SH-SY5Y (cell line): ENCODE data around the gene ECE1.
A peak's percentile ranks its signal among the peaks of the same experiment; 100 is the strongest.

Source experiments
- GATA2 ChIP-seq: IDR thresholded peaks from 2 replicates; pipeline ENCODE4 v1.6.1; 2011; ENCODE audit warnings: mild to moderate bottlenecking, low read depth, low read length
- GATA3 ChIP-seq: IDR thresholded peaks from 2 replicates; pipeline ENCODE4 v1.6.1; 2011; ENCODE audit warnings: low read depth, mild to moderate bottlenecking, low read length, moderate library complexity

The ECE1 gene

DNA sequence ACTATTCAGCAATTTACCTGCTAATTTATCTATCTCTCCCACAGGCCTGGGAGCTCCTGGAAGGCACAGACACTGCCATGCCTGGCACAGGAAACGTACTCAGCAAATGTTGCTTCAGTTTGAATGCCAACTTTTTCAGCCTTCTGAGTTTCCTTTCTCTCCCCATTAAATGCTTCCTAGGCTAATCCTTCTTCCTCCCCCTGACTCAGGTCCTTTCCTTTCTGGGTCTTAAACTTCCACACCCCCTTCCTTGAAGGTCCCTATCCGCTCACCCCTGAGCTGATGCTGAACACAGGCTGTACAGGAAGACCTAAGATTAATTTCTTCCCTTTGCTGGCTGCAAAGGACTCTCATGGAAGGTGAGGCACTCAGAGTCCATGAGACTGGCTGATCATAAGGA lies 40.3 kb upstream of the ECE1 start:
- no peak for TF ChIP-seq GATA2
- no peak for TF ChIP-seq GATA3

DNA sequence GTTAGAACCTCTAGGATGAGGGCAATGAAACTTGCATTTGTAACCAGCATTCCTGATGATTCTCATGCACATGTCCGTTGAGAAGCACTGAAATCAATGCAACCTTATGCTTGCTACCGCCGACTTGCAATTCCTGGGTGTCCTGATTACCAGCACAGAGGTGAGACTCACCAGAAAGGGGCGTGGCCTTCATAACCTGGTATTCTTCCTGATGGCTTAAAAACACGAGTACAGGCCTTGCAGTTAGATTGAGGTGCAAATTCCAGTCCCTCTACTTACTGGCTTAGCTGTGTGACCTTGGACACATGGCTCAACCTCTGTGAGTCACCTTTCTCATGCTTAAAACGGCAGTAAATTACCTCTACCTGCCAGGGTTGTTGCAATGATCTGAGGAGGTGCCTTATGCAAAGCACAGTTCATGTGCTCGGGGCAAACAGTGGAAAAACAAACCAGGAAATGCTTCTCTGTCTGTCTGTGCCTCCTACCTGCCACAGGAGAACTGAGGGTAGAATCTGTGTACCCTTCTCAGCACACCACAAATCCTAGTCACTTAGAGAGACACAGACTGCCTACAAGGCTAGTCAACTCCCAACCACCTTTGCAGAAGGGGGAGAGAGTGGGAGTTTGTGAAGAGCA lies 39.1 kb upstream of the ECE1 start:
- no peak for TF ChIP-seq GATA2

DNA sequence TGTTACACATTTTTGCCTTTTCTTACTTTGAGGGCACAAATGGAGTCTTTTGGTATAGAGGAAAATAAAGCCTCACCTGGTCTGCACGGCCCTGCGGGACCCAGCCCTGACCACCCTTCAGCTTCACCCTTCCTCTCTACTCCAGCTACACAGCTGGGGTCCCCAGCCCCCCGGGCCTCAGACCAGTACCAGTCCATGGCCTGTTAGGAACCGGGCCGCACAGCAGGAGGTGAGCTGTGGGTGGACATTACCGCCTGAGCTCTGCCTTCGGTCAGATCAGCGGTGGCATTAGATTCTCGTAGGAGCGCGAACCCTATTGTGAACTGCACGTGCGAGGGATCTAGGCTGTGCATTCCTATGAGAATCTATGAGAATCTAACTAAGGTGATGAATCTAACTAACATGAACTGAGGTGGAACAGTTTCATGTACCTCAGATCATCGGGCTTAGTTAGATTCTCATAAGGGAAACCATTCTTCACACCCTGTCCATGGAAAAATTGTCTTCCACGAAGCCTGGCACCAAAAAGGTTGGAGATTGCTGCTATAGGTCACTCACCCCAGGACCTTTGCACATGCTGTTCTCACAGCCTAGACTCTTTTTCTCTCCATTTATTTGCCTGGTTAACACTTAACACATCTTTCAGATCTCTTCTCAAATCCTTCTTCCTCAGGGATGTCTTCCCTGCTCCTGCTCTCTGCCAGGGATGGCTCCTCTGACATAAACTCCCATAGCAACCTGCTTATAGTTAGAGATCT lies 37.5 kb upstream of the ECE1 start:
- TF ChIP-seq GATA2 (no peak), GATA3 (no peak)

DNA sequence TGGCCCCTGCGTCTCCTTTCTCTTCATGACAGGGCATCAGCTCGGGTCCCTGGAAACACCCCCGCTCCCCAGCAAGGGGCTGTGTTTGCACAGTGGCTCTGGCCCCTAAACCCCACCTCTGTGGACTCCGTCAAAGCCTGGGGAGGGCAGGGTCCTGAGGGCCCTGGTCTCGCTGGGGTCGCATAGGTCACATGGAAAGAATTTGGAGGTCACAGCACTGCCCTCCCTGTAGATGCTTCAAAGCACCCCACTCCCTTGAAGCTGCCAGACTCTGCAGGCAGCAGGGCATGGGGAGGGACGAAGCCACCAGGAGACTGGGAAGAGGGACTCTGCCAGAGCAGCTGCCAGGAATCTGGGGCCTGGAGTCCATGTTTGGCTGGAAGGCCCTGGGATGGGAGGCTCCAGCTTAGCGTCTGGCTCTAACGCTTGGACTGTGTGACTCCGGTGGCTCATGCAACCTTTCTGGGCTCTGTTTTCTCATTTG lies 36.6 kb upstream of the ECE1 start:
- TF ChIP-seq GATA3: no peak
- no peak for TF ChIP-seq GATA2

DNA sequence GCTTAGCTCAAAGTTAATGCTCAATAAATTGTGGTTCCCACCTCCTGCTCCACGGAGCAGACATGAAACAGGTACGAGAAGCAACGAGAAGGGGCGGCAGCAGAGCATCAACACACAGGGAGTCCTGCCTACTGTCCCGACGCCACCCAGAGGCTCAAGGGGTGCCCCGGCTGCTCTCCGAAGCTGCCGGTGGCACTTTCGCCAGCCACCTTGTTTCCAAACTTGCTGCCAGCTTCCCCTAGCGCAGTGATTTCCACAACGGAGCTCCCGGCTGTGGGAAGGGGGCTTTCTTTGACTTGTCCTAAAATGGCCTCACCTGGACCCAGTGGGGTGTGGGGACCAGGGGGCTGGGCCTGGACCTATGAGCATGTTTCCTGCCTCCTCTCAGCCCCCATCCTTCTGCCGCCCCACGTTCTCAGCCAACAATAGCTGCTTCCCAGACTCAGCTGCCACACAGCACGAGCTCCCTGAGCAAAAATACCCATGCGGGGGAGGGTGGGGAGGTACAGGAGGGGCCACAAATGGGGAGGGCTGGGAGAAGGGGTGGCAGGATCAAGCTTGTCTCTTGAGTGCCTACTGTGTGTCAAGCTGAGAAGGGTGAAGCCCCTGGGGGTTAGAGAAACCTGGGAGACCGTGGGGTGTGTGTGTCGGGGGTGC lies 35.6 kb upstream of the ECE1 start:
- TF ChIP-seq GATA3 (no peak), GATA2 (no peak)

DNA sequence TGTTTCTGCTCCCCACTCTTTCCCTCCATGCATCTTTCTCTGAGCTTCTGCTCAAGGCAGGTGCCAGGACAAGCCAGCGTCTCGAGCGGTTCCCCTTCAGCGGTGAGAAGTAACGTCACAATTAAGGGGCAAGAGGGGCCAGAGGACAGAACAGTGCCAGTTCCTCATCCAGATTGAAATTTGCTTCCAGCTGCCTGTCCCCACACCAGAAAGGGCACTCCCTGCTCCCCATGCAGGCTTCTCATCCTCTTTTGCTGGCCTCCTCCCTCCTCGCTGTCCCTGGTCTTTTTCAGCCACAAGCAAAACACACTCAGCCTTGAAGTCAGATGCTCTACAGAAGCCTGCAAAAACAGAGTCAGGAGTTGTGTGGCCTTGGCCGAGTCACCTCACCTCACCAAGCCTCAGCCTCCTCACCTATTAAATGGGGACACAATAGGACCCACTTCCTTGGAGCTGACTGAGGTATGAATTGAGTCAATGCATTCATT lies 35.0 kb upstream of the ECE1 start:
- TF ChIP-seq GATA2: no peak

DNA sequence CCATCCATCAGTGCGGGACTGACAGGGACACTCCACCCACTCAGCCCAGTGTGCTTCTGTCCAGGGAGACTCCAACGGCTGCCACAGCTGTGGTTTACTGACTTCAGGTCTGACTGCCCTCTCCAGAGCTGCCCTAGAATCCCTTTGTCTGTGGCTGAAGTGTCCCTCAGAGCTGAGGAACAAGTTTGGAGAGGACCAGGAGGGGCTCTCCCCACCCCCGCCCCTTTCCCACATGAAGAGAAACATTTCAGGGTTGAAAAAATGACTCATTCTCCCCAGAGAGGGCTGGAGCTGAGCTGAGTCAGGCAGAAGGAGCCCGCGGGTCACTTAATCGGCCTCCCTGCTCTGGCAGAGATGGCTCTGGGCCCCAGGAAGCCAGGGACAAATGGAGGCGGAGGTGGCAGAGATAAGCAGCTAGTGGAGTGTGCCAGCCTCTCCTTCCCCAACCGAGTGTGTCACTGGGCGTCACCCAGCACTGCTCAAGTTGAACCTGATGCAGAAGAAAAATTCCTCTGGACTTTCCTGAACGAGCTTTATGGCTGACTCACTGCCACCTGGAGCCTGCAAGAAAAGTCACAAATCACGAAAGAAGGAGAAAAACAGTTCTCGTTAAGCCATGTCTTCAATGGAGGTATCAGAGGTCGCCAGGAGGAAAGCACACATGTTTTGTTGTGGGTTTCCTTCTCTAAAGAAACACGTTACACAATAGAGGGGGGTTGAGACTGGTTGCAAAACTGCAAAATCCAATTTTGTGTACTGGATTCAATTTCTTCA lies 34.3 kb upstream of the ECE1 start:
- TF ChIP-seq GATA3 (no peak), GATA2 (peak; percentile 71)

DNA sequence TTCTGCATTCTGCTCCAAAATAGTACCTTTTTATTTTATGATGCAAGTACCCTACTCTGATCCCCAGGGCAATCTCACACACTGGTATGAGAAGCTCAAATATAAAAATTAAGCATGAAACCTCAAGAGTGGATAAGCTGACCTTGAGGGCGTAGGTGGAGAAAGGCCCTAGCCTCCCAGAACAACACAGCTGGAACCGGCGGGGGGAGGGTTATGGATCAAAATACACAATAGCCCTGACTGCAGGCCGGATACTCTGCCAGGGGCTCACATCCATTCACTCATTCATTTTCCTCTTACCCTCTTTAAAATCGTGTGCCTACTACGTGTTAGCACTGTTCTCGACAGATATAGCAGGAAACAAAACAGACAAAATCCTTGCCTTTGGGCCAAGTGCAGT lies 32.8 kb upstream of the ECE1 start:
- TF ChIP-seq GATA2: no peak
- no peak for TF ChIP-seq GATA3

DNA sequence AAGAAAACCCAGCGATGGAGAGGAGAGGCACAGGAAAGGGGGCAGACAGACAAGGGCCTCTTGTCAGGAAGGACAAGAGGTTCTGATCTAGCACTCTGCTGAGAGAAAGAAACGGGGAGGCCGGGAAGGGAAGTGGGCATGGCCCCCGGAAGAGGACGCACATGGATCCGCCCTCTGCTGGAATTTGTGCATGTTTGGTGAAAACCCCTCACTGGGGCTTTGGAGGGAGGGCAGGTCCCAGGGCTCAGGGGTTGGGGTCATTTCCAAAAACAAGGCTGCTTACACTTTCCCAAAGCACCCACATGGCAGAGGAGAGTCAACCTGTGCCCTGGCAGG lies 32.4 kb upstream of the ECE1 start:
- no peak for TF ChIP-seq GATA2
- no peak for TF ChIP-seq GATA3

DNA sequence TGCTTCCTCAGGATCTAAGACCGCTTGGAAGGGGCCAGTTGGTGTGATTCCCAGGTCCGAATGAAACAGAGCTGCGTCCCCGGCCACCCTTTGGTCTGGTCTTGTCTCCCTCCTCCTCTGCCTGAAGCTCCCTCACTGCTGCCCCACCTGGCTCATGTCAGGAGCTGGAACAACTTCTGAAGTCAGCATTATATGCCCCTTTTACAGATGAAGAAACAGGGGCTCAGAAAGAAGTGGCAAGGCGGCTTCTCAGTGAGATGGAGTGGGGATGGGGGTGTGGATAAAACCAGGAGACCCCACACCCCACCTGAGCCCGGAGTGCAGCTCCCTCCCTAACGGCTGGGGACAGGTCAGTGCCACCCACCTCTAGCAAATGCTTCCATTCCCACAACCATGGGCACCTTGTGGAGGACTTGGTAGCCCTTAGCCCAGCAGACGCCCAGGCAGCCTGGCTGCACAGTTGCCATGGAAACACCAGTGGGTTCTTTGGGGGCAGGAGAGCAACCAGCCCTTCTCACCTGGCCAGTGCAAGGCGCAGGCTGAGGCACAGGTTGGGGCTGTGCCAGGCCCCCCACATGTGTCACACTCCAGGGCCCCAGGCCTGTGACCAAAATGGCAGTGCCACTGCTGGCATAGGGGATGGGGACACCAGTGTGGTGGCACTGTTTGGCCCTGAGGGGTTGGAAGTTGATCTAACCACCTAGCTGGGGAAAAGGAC lies 31.9 kb upstream of the ECE1 start:
- TF ChIP-seq GATA2: no peak
- no peak for TF ChIP-seq GATA3

DNA sequence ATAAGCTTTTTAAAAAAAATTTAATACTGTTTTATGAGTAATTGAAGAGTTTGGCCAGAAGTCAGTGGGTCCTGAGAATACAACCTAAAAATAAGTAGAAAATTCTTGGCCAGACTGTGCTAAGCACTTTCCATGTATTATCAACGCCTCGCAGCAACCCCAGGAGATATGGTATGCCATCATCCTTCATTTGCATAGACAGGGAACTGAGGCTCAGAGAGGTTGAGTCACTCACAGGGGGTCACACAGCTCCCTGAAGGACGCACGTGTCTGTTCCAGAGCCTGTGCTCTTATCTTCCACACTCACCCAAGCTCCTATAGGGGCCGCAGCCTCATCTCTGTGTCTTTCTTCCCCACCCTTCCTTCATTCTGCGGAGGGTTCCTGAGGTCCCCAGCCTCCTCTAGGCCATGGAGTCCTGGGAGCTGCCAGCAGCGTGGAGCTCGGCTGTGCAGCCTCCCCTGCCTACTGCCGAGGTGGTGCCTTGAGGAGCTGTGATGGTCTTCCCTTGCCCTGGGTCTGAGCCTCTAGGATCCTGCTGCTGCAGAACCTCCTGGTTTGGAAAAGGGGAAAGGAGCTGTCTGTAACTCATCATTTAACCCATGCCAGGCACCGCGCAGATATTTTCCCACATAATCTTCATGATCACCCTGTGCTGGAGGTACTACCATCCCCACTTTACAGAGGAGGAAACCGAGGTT lies 30.3 kb upstream of the ECE1 start:
- no peak for TF ChIP-seq GATA2

DNA sequence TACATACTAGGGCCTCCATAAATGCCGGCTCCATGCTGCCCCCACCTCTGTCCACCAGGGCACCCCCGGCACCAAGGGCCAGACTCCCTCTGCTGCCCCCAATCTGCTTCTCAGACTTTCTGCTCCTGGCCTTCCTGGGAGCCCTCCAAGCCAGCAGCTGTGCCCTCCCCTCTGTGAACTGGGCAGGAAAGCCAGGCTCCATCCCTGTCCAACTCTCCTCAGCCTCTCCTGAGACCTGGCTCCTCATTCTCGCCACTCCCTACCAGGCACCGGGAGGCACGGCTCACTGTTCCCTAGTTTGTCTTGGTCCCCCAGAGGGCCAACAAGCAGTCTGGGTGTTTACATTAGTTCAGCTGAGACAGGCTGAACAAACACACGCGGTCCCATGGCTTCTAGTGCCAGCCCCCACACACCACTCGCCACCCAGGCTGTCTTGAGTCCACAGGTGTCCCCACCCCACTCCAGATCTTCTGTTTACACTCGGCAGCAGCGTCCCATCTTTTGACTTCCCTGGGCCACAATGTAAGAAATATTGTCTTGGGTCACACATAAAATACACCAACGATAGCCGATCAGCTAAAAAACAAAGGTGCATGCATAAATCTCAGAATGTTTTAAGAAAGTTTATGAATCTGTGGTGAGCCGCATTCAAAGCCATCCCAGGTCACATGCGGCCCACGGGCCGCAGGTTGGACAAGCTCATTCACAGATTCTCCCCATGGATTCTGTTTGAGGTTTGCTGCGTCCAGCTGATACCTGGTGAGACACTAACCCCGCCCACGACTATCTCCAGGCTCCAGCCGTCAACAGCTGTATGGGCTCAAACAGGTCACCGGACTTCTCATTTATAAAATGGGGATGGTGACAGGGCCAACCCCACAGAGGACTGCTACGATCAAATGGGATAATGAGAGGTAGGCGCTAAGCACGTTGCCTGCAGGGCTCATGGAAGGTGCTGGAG lies 29.5 kb upstream of the ECE1 start:
- TF ChIP-seq GATA3 (no peak), GATA2 (no peak)
